ENCODE results near the gene ATRIP. TPM values are rescaled to one million over a fixed set of nuclear protein-coding genes. Genes with fewer than 3 reads are reported as not detected.

ATRIP gene
- total RNA-seq, 2 donors from 2014 or later: 11.7 to 16.1 TPM

GRCh38 chr3:48469046-48469915, 22.7 kb downstream of the ATRIP start:
- H3K4me3 ChIP-seq (ENCODE audit: low read length): no peak overlapping the region
- H3K4me3 Mint-ChIP-seq: no peak overlapping the region
- H3K27ac ChIP-seq (ENCODE audit: low read depth, low read length): no peak overlapping the region
- no peak overlapping the region for H3K9ac ChIP-seq (ENCODE audit: extremely low read depth, low read length, poor library complexity, severe bottlenecking)
- peaks cover 27% of the 10 kb centered on the region for H3K36me3 Mint-ChIP-seq (ENCODE audit: low read depth)
- TF ChIP-seq CTCF (conservative IDR thresholded peaks at IDR 0.05): no peak
- H3K27me3 ChIP-seq (ENCODE audit: control insufficient read depth, insufficient read depth, low read length, poor library complexity, severe bottlenecking): no peaks in the 10 kb centered on the region
- peaks cover 22% of the 10 kb centered on the region for H3K4me1 Mint-ChIP-seq
- H3K36me3 ChIP-seq (ENCODE audit: control insufficient read depth, insufficient read depth, low read length): peaks cover 26% of the 10 kb centered on the region
- no peaks in the 10 kb centered on the region for H3K27me3 Mint-ChIP-seq (ENCODE audit: insufficient read depth)
- no peaks in the 10 kb centered on the region for H3K9me3 Mint-ChIP-seq
- no peaks in the 10 kb centered on the region for H3K9me3 ChIP-seq (ENCODE audit: control insufficient read depth, low read length)
- peak overlapping the region; percentile 39 for H3K27ac Mint-ChIP-seq
- peak; percentile 46 for DNase-seq
- peaks cover 12% of the 10 kb centered on the region for H3K4me1 ChIP-seq (ENCODE audit: control insufficient read depth, insufficient read depth, low read length)
- WGBS, 2 experiments (ENCODE audit: insufficient coverage in 1 of 2, insufficient read length in 1 of 2): 95 to 97% methylated on average over 18 to 29 of the region's 29 CpGs

GRCh38 chr3:48470286-48470685, 23.7 kb downstream of the ATRIP start:
- no peak for TF ChIP-seq CTCF (conservative IDR thresholded peaks at IDR 0.05)
- no peaks in the 10 kb centered on the region for H3K27me3 ChIP-seq (ENCODE audit: control insufficient read depth, insufficient read depth, low read length, poor library complexity, severe bottlenecking)
- Mint-ChIP-seq H3K9me3 (no peaks in the 10 kb centered on the region), H3K36me3 (ENCODE audit: low read depth) (peaks cover 32% of the 10 kb centered on the region), H3K27ac (peak overlapping the region; percentile 57), H3K4me3 (peak overlapping the region; percentile 6), H3K4me1 (peaks cover 28% of the 10 kb centered on the region), H3K27me3 (ENCODE audit: insufficient read depth) (no peaks in the 10 kb centered on the region)
- peak; percentile 41 for DNase-seq
- H3K9ac ChIP-seq (ENCODE audit: extremely low read depth, low read length, poor library complexity, severe bottlenecking): no peak overlapping the region
- 93 to 100% methylated on average over 1 of the region's 1 CpG for WGBS, 2 experiments (ENCODE audit: insufficient coverage in 1 of 2, insufficient read length in 1 of 2)
- peaks cover 17% of the 10 kb centered on the region for H3K4me1 ChIP-seq (ENCODE audit: control insufficient read depth, insufficient read depth, low read length)
- H3K4me3 ChIP-seq (ENCODE audit: low read length): no peak overlapping the region
- H3K27ac ChIP-seq (ENCODE audit: low read depth, low read length): peak overlapping the region; percentile 47
- peaks cover 26% of the 10 kb centered on the region for H3K36me3 ChIP-seq (ENCODE audit: control insufficient read depth, insufficient read depth, low read length)
- no peaks in the 10 kb centered on the region for H3K9me3 ChIP-seq (ENCODE audit: control insufficient read depth, low read length)

- Mint-ChIP-seq H3K4me1 (peaks cover 20% of the 10 kb centered on the region), H3K36me3 (ENCODE audit: low read depth) (peaks cover 22% of the 10 kb centered on the region), H3K27me3 (ENCODE audit: insufficient read depth) (no peaks in the 10 kb centered on the region), H3K9me3 (no peaks in the 10 kb centered on the region), H3K27ac (peak overlapping the region; percentile 99), H3K4me3 (peak overlapping the region; percentile 77)
- DNase-seq: no peak
- peak overlapping the region; percentile 82 for H3K9ac ChIP-seq (ENCODE audit: extremely low read depth, low read length, poor library complexity, severe bottlenecking)
- H3K27ac ChIP-seq (ENCODE audit: low read depth, low read length): peak overlapping the region; percentile 59
- H3K4me3 ChIP-seq (ENCODE audit: low read length): peak overlapping the region; percentile 84
- no peaks in the 10 kb centered on the region for H3K27me3 ChIP-seq (ENCODE audit: control insufficient read depth, insufficient read depth, low read length, poor library complexity, severe bottlenecking)
- H3K9me3 ChIP-seq (ENCODE audit: control insufficient read depth, low read length): no peaks in the 10 kb centered on the region
- WGBS, 2 experiments (ENCODE audit: insufficient coverage in 1 of 2, insufficient read length in 1 of 2): 13 to 20% methylated on average over 4 to 5 of the region's 5 CpGs
- TF ChIP-seq CTCF (conservative IDR thresholded peaks at IDR 0.05): no peak
- peaks cover 10% of the 10 kb centered on the region for H3K4me1 ChIP-seq (ENCODE audit: control insufficient read depth, insufficient read depth, low read length)
- peaks cover 16% of the 10 kb centered on the region for H3K36me3 ChIP-seq (ENCODE audit: control insufficient read depth, insufficient read depth, low read length)
Observed at GRCh38 chr3:48472673-48472922, 26.1 kb downstream of the ATRIP start.
